Smooth muscle cell (in vitro differentiated cells): ENCODE measurements around the gene MRPS6. TPM values are rescaled to one million over a fixed set of nuclear protein-coding genes. Genes with fewer than 3 reads are reported as not detected.

Experiments used
- DNase-seq: peaks from one replicate; lab custom pipeline; 2025; ENCODE audit not compliant: unreplicated experiment; lab: John Stamatoyannopoulos, UW
- H2AFZ ChIP-seq: fragments of 200-600 bp; sonication (generic); 2 replicates; pipeline ENCODE4 v1.6.0; 2016; ENCODE audit warnings: antibody characterized with exemption, low read depth, mild to moderate bottlenecking
- H3F3A ChIP-seq: fragments of 200-600 bp; sonication (generic); 2 replicates; pipeline ENCODE4 v1.6.0; 2017; ENCODE audit warnings: antibody characterized with exemption, low read depth
- H3K27ac ChIP-seq: fragments of 200-600 bp; sonication (generic); 2 replicates; pipeline ENCODE4 v1.5.1; 2016; ENCODE audit warnings: low read depth, mild to moderate bottlenecking
- H3K27me3 ChIP-seq: fragments of 200-600 bp; sonication (generic); 2 replicates; pipeline ENCODE4 v1.6.1; 2016; ENCODE audit warnings: low read depth, mild to moderate bottlenecking
- H3K36me3 ChIP-seq: fragments of 200-600 bp; sonication (generic); 2 replicates; pipeline ENCODE4 v1.5.1; 2016; ENCODE audit warnings: low read depth
- H3K4me1 ChIP-seq: fragments of 200-600 bp; sonication (generic); 2 replicates; pipeline ENCODE4 v1.5.1; 2016; ENCODE audit warnings: low read depth
- H3K4me2 ChIP-seq: fragments of 200-600 bp; sonication (generic); 2 replicates; pipeline ENCODE4 v1.6.0; 2016; ENCODE audit warnings: mild to moderate bottlenecking
- H3K4me3 ChIP-seq: fragments of 200-600 bp; sonication (generic); 2 replicates; pipeline ENCODE4 v1.5.1; 2016; ENCODE audit warnings: mild to moderate bottlenecking
- H3K79me2 ChIP-seq: fragments of 200-600 bp; sonication (generic); 2 replicates; pipeline ENCODE4 v1.6.0; 2016; ENCODE audit warnings: low read depth, mild to moderate bottlenecking
- H3K9ac ChIP-seq: fragments of 200-600 bp; sonication (generic); 2 replicates; pipeline ENCODE4 v1.6.0; 2016; ENCODE audit warnings: low read depth
- H3K9me3 ChIP-seq: fragments of 200-600 bp; sonication (generic); replicated peaks from 2 replicates; pipeline ENCODE4 v1.5.1; 2016; ENCODE audit warnings: low read depth
- H4K20me1 ChIP-seq: fragments of 200-600 bp; sonication (generic); 2 replicates; pipeline ENCODE4 v1.6.0; 2016; ENCODE audit warnings: low read depth
- WGBS: methylation state at CpG from one replicate; pipeline ENCODE4 v1.1.7; 2016; ENCODE audit warnings: low lambda C conversion rate; 5-methylcytosine and 5-hydroxymethylcytosine counted together
- polyA plus RNA-seq: library from polyadenylated mRNA; unstranded; fragments of >200 nt; fragmentation: Nextera tagmentation; extraction: Ambion mirVana; gene quantifications from 2 replicates; pipeline ENCODE4 v1.2.1, GENCODE V29; 2016
- total RNA-seq: library from RNA; depleted of rRNA; stranded (reverse); fragments of >200 nt; gene quantifications from 2 replicates; pipeline ENCODE4 v1.2.3, GENCODE V29; 2014
- TF ChIP-seq, protein P1 (sequence below): fragments of 200-600 bp; sonication (generic); IDR thresholded peaks from 2 replicates; pipeline ENCODE4 v1.5.1; 2017; ENCODE audit warnings: borderline replicate concordance, mild to moderate bottlenecking, antibody characterized with exemption; ENCODE audit not compliant: insufficient read depth, poor library complexity, severe bottlenecking

Gene MRPS6
- total and polyA plus RNA-seq, 2 experiments from 2014 or later, result 47.8 to 152 TPM

DNA sequence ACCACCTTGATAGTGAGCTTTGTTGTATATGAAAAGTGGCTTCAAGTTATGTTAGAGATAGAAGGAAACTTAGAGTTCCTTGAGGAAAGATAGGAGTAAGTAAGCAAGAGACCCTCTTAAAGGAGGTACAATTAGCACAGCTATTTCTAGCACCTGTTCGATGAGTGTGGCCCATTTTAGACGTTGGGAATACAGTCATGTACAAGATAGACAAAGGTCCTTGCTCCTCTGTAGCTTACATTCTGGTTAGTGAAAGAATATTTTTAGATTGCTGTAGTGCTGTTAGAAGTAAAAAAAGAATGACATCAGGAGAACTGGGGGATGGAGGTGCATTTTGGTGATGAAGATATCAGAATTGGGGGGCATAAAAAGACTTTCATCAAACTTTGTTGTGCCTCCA, 47.5 kb downstream of the MRPS6 start:
- Histone ChIP-seq H3K9ac (no peak overlapping the region), H3K4me1 (no peaks in the 10 kb centered on the region), H2AFZ (no peak overlapping the region), H3K27ac (no peak overlapping the region), H3K27me3 (no peaks in the 10 kb centered on the region), H3K4me3 (no peak overlapping the region), H3K4me2 (no peak overlapping the region), H3K36me3 (no peaks in the 10 kb centered on the region), H3K79me2 (peaks cover 35% of the 10 kb centered on the region), H3K9me3 (no peaks in the 10 kb centered on the region), H3F3A (peaks cover 6% of the 10 kb centered on the region), H4K20me1 (peaks cover 92% of the 10 kb centered on the region)
- TF ChIP-seq, protein P1, sequence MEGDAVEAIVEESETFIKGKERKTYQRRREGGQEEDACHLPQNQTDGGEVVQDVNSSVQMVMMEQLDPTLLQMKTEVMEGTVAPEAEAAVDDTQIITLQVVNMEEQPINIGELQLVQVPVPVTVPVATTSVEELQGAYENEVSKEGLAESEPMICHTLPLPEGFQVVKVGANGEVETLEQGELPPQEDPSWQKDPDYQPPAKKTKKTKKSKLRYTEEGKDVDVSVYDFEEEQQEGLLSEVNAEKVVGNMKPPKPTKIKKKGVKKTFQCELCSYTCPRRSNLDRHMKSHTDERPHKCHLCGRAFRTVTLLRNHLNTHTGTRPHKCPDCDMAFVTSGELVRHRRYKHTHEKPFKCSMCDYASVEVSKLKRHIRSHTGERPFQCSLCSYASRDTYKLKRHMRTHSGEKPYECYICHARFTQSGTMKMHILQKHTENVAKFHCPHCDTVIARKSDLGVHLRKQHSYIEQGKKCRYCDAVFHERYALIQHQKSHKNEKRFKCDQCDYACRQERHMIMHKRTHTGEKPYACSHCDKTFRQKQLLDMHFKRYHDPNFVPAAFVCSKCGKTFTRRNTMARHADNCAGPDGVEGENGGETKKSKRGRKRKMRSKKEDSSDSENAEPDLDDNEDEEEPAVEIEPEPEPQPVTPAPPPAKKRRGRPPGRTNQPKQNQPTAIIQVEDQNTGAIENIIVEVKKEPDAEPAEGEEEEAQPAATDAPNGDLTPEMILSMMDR, result no peak
- 96% methylated on average over 2 of the region's 2 CpGs for WGBS
- no peak for DNase-seq

DNA sequence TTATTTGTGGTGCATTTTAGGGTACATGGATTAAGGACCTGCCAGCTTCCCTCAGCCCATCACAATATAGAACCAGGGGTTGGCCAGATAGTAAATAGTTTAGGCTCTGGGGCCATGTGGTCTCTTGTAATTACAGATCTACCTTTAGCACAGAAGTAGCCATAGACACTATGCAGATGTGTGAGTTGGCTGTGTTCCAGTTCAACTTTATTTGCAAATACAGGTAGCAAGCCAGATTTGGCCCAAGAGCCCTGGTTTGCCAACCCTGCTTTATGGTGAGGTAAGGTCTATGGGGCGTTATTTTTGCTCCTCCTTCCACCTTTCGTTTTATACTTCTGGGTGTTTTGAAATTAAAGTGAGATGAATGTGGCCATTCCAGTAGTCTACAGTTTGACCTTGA, 48.7 kb downstream of the MRPS6 start:
- no peaks in the 10 kb centered on the region for H3K36me3 ChIP-seq
- no peak overlapping the region for H3K27ac ChIP-seq
- 100% methylated on average over 2 of the region's 2 CpGs for WGBS
- H2AFZ ChIP-seq, result no peak overlapping the region
- no peak for DNase-seq
- no peaks in the 10 kb centered on the region for H3K27me3 ChIP-seq
- H3K4me2 ChIP-seq, result no peak overlapping the region
- H3K9ac ChIP-seq, result no peak overlapping the region
- H4K20me1 ChIP-seq, result peaks cover 89% of the 10 kb centered on the region
- no peaks in the 10 kb centered on the region for H3K4me1 ChIP-seq
- H3K79me2 ChIP-seq, result peaks cover 39% of the 10 kb centered on the region
- no peak overlapping the region for H3K4me3 ChIP-seq
- no peaks in the 10 kb centered on the region for H3K9me3 ChIP-seq
- peaks cover 10% of the 10 kb centered on the region for H3F3A ChIP-seq
- TF ChIP-seq, protein P1, result no peak

DNA sequence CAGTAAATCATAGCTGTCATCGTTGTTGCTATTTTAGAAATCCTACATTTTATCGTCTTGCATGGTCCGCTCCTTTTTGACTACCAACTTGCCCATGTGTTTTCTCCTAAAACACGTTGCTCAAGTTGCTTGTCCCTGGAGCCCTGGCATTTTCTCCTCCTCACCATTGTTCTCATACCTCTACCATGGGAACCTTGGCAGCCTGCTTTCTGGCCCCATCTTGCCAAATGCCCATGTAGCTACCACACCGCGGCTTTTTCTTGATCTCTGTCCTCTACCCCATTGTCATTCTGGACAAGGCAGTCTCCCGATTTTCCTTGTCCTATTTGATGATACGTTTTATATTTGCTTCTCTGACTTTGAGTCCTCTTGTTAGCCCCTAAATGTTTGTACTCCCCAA, 50.2 kb downstream of the MRPS6 start:
- H4K20me1 ChIP-seq, result peaks cover 88% of the 10 kb centered on the region
- H3K4me3 ChIP-seq, result no peak overlapping the region
- DNase-seq, result no peak
- H3F3A ChIP-seq, result peaks cover 25% of the 10 kb centered on the region
- no peak overlapping the region for H3K4me2 ChIP-seq
- TF ChIP-seq, protein P1, result no peak
- H3K9ac ChIP-seq, result no peak overlapping the region
- no peaks in the 10 kb centered on the region for H3K9me3 ChIP-seq
- peaks cover 5% of the 10 kb centered on the region for H3K4me1 ChIP-seq
- no peaks in the 10 kb centered on the region for H3K27me3 ChIP-seq
- no peaks in the 10 kb centered on the region for H3K36me3 ChIP-seq
- no peak overlapping the region for H3K27ac ChIP-seq
- H2AFZ ChIP-seq, result no peak overlapping the region
- H3K79me2 ChIP-seq, result peaks cover 48% of the 10 kb centered on the region
- WGBS, result 97% methylated on average over 8 of the region's 8 CpGs

DNA sequence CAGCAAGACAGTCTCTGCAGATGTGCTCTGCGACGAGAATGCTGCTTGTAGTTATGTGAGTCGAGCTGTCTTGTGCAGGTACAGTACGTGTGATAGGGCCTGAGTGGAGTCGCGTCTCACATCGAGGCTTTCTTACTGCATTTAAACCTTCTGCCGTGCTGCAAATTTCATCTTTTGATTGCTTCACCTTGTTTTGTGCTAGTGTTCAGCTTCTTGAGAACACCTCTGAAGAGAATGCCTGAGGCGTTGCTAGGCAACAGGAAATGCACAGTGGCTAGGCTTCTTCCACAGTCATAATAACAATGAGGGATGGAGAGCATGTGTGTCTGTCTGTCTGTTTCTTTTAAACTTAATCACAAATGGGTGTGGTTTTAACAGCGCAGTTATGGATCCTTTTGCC, 52.9 kb downstream of the MRPS6 start:
- TF ChIP-seq, protein P1, result no peak
- Histone ChIP-seq H2AFZ (no peak overlapping the region), H3K4me2 (no peak overlapping the region), H3K4me1 (peaks cover 32% of the 10 kb centered on the region), H4K20me1 (peaks cover 75% of the 10 kb centered on the region), H3K36me3 (no peaks in the 10 kb centered on the region), H3K9me3 (no peaks in the 10 kb centered on the region), H3F3A (peaks cover 49% of the 10 kb centered on the region), H3K27ac (peak overlapping the region; percentile 64), H3K27me3 (no peaks in the 10 kb centered on the region), H3K4me3 (no peak overlapping the region), H3K9ac (no peak overlapping the region), H3K79me2 (peaks cover 44% of the 10 kb centered on the region)
- DNase-seq, result no peak
- WGBS, result 97% methylated on average over 10 of the region's 10 CpGs
